Right lobe of liver (tissue), 6 donors: ENCODE results near the gene TLE3. TPM values are rescaled to one million over a fixed set of nuclear protein-coding genes. Genes with fewer than 3 reads are reported as not detected.

Experiments used
- ATAC-seq, 4 donors: fragments of 200-7000 bp; cut with Tn5 transposase; one replicate each; pipeline ENCODE4 v1.9.1; 2020; ENCODE audit warnings: mild to moderate bottlenecking in 4 of 4, moderate library complexity in 4 of 4
- DNase-seq, 3 donors: peaks; one replicate each; pipeline ENCODE4 v3.0.0-alpha.2; 2020
- H3K27ac ChIP-seq, 3 donors: fragments of 200-600 bp; one replicate each; pipeline ENCODE4 v1.8.0; 2022
- H3K27me3 ChIP-seq, 2 donors: fragments of 200-600 bp; one replicate each; pipeline ENCODE4 v1.8.0; 2022
- H3K36me3 ChIP-seq, 4 donors: fragments of 200-600 bp; sonication (generic) in 1 of 4; one replicate each; pipeline versions ENCODE4 v1.5.1 to v1.8.0; 2017 to 2022; ENCODE audit warnings: control low read depth in 1 of 4
- H3K4me1 ChIP-seq, 4 donors: fragments of 200-600 bp; sonication (generic) in 1 of 4; one replicate each; pipeline versions ENCODE4 v1.5.1 to v1.8.0; 2017 to 2022; ENCODE audit warnings: control low read depth in 1 of 4
- H3K4me3 ChIP-seq, 3 donors: fragments of 200-600 bp; one replicate each; pipeline ENCODE4 v1.8.0; 2022
- H3K9me3 ChIP-seq, 4 donors: fragments of 200-600 bp; sonication (generic) in 1 of 4; one replicate each; pipeline versions ENCODE4 v1.5.1 to v1.8.0; 2017 to 2022; ENCODE audit warnings: control low read depth in 1 of 4
- CTCF ChIP-seq, 4 donors: fragments of 200-600 bp in 3 of 4; fragments of 450-650 bp in 1 of 4; IDR thresholded peaks; one replicate each; pipeline versions ENCODE4 v1.5.1 to v1.8.0; 2016 to 2022; ENCODE audit warnings: antibody characterized with exemption in 4 of 4, mild to moderate bottlenecking in 2 of 4
- POLR2A ChIP-seq: fragments of 450-650 bp; IDR thresholded peaks from one replicate; pipeline ENCODE4 v1.6.1; 2017; ENCODE audit warnings: antibody characterized with exemption, mild to moderate bottlenecking
- WGBS: methylation state at CpG from one replicate; pipeline ENCODE4 v1.1.6; 2018; ENCODE audit warnings: low coverage, low lambda C conversion rate; ENCODE audit not compliant: insufficient coverage; ENCODE audit errors: missing lambda C conversion rate; 5-methylcytosine and 5-hydroxymethylcytosine counted together
- intact Hi-C, 2 donors: fragments of 100-400 bp; cut with DNase I; formaldehyde crosslinking; loops; one replicate each; pipeline versions ENCODE4 v1.11.2 to v1.14.1; 2022
- total RNA-seq, 6 experiments: library from RNA; depleted of rRNA in 2 of 6; stranded (reverse); fragments of >200 nt in 2 of 6; fragmentation: NEBNext Ultra II Directional in 3 of 6; extraction: Animal tissue kit (Norgen Biotek cat#: 25700) in 3 of 6; gene quantifications; one replicate each; pipeline versions ENCODE4 v1.1.0 to v1.2.4, GENCODE V29; 2016 to 2023
- donor health status: DM: no; HTN: yes; CAD: no.
- donor health status: DM: no; HTN: no; CAD: no.
- donor health status: DM: no; HTN: no; CAD: no.
- donor health status: DM: no; HTN: yes; CAD: no.
- donor health status: DM: no; HTN: yes; CAD: no.

TLE3 gene
- total RNA-seq, 6 experiments from 2014 or later, result 8.9 to 38.2 (median 21.2) TPM

GRCh38 chr15:70121624-70122302 lies 24.0 kb upstream of the TLE3 start:
- H3K27ac ChIP-seq, result peak overlapping the region; percentile 4 to 93 (median 58)
- no peak for TF ChIP-seq POLR2A
- peak; percentile 10 to 46 (median 26) for TF ChIP-seq CTCF (IDR thresholded peaks at IDR 0.05)
- peak; percentile 83 to 89 (median 86) for ATAC-seq

GRCh38 chr15:70120958-70121623 lies 23.4 kb upstream of the TLE3 start:
- Histone ChIP-seq H3K27ac (peak overlapping the region in 2 of 3 donors; percentile 4 to 93), H3K4me1 (peaks cover 0 to 35% (median 11%) of the 10 kb centered on the region in 4 donors), H3K36me3 (no peaks in the 10 kb centered on the region), H3K27me3 (no peaks in the 10 kb centered on the region), H3K9me3 (no peaks in the 10 kb centered on the region), H3K4me3 (no peak overlapping the region)
- no peak for TF ChIP-seq CTCF (IDR thresholded peaks at IDR 0.05)
- no peak for TF ChIP-seq POLR2A
- no peak for DNase-seq
- ATAC-seq, result peak in 3 of 4 donors; percentile 2 to 9 (median 4)
- WGBS, result 65% methylated on average over 5 of the region's 10 CpGs
- intact Hi-C loops, result no loop called here

More at GRCh38 chr15:70121624-70122302, 24.0 kb upstream of the TLE3 start:
- intact Hi-C loops, result no loop called here
- Histone ChIP-seq H3K9me3 (no peaks in the 10 kb centered on the region), H3K4me3 (peak overlapping the region in 1 of 3 donors; percentile 8), H3K36me3 (no peaks in the 10 kb centered on the region), H3K4me1 (peaks cover 0 to 35% (median 11%) of the 10 kb centered on the region in 4 donors), H3K27me3 (no peaks in the 10 kb centered on the region)
- 39% methylated on average over 8 of the region's 8 CpGs for WGBS
- peak; percentile 76 to 91 (median 89) for DNase-seq

GRCh38 chr15:70119911-70120508 lies 22.3 kb upstream of the TLE3 start:
- DNase-seq (peak in 2 of 3 donors; percentile 35 to 68), ATAC-seq (peak; percentile 38 to 56 (median 43))
- Histone ChIP-seq H3K27ac (peak overlapping the region in 1 of 3 donors; percentile 93), H3K4me1 (peaks cover 0 to 35% (median 11%) of the 10 kb centered on the region in 4 donors), H3K4me3 (no peak overlapping the region), H3K27me3 (no peaks in the 10 kb centered on the region), H3K9me3 (no peaks in the 10 kb centered on the region), H3K36me3 (no peaks in the 10 kb centered on the region)
- no peak for TF ChIP-seq CTCF (IDR thresholded peaks at IDR 0.05)
- no peak for TF ChIP-seq POLR2A
- intact Hi-C loops, result no loop called here
- 58% methylated on average over 2 of the region's 5 CpGs for WGBS

GRCh38 chr15:70118599-70118998 lies 20.9 kb upstream of the TLE3 start:
- Histone ChIP-seq H3K27me3 (no peaks in the 10 kb centered on the region), H3K4me1 (peaks cover 0 to 35% (median 11%) of the 10 kb centered on the region in 4 donors), H3K4me3 (no peak overlapping the region), H3K27ac (no peak overlapping the region), H3K36me3 (no peaks in the 10 kb centered on the region), H3K9me3 (no peaks in the 10 kb centered on the region)
- ATAC-seq (no peak), DNase-seq (no peak)
- WGBS, result 100% methylated on average over 3 of the region's 3 CpGs
- intact Hi-C loops, result no loop called here
- TF ChIP-seq CTCF (IDR thresholded peaks at IDR 0.05), result no peak
- TF ChIP-seq POLR2A, result no peak
